B cell (primary cell): ENCODE results near the gene SGIP1. TPM values are rescaled to one million over a fixed set of nuclear protein-coding genes. Genes with fewer than 3 reads are reported as not detected.

Source experiments
- ATAC-seq: fragments of 200-7000 bp; cut with Tn5 transposase; one replicate; pipeline ENCODE4 v1.10.0; 2021; ENCODE audit warnings: low read depth, mild to moderate bottlenecking, moderate number of reproducible peaks, moderate library complexity
- CTCF ChIA-PET: fragments of 350-600 bp; sonication (Branson Sonifier 250); formaldehyde crosslinking; loops from one replicate; lab custom pipeline; 2021; ENCODE audit warnings: antibody characterized with exemption, inconsistent platforms; lab: Charles Lee
- POLR2A ChIA-PET: fragments of 350-600 bp; sonication (Branson Sonifier 250); formaldehyde crosslinking; loops from one replicate; lab custom pipeline; 2021; ENCODE audit warnings: antibody characterized with exemption; lab: Charles Lee
- DNase-seq: peaks from one replicate; pipeline ENCODE4 v3.0.0; 2013
- H2AFZ ChIP-seq: 2 replicates; pipeline ENCODE4 v1.6.1; 2012; ENCODE audit warnings: mild to moderate bottlenecking, low read depth, low read length; ENCODE audit not compliant: insufficient read depth, poor library complexity, severe bottlenecking
- H3K27ac ChIP-seq, 2 donors: 1 replicate in 1 of 2; 2 replicates in 1 of 2; pipeline ENCODE4 v1.5.1; 2012 to 2013; ENCODE audit warnings: low read length in 2 of 2, mild to moderate bottlenecking in 2 of 2, moderate library complexity in 1 of 2
- H3K27me3 ChIP-seq, 4 experiments: fragments of 200-600 bp in 1 of 4; sonication (generic) in 1 of 4; replicated peaks in 1 of 4; 1 replicate in 2 of 4; 2 replicates in 2 of 4; pipeline versions ENCODE4 v1.6.1 to v1.7.0; 2013 to 2016; ENCODE audit warnings: low read length in 3 of 4, mild to moderate bottlenecking in 2 of 4, mixed read lengths in 1 of 4, moderate library complexity in 1 of 4; ENCODE audit not compliant: insufficient read depth in 4 of 4, control insufficient read depth in 3 of 4; ENCODE audit errors: control extremely low read depth in 1 of 4
- H3K36me3 ChIP-seq, 2 experiments: replicated peaks in 1 of 2; 1 replicate in 1 of 2; 2 replicates in 1 of 2; pipeline versions ENCODE4 v1.6.1 to v1.7.1; 2013; ENCODE audit warnings: low read length in 1 of 2; ENCODE audit not compliant: insufficient read depth in 2 of 2, control insufficient read depth in 1 of 2; ENCODE audit errors: control extremely low read depth in 1 of 2, extremely low read depth in 1 of 2
- H3K4me1 ChIP-seq, 2 donors: fragments of 200-600 bp in 1 of 2; sonication (generic) in 1 of 2; 1 replicate in 1 of 2; 2 replicates in 1 of 2; pipeline versions ENCODE4 v1.5.1 to v1.6.1; 2013 to 2017; ENCODE audit warnings: low read length in 2 of 2; ENCODE audit not compliant: control insufficient read depth in 2 of 2, insufficient read depth in 2 of 2
- H3K4me2 ChIP-seq: replicated peaks from 2 replicates; pipeline ENCODE3; 2012; ENCODE audit warnings: mild to moderate bottlenecking, low read depth, low read length; ENCODE audit not compliant: poor library complexity, severe bottlenecking
- H3K4me3 ChIP-seq, 5 experiments: fragments of 200-600 bp in 1 of 5; sonication (generic) in 1 of 5; 1 replicate in 3 of 5; 2 replicates in 2 of 5; pipeline versions ENCODE4 v1.5.1 to v1.7.0; 2011 to 2016; ENCODE audit warnings: low read length in 4 of 5, mild to moderate bottlenecking in 4 of 5, low read depth in 2 of 5, control low read depth in 1 of 5, moderate library complexity in 1 of 5; ENCODE audit not compliant: insufficient read depth in 1 of 5; ENCODE audit errors: control extremely low read depth in 1 of 5, extremely low read depth in 1 of 5
- H3K79me2 ChIP-seq: fragments of 200-600 bp; sonication (generic); one replicate; pipeline ENCODE4 v1.6.0; 2016; ENCODE audit warnings: low read length; ENCODE audit not compliant: control insufficient read depth, insufficient read depth
- H3K9ac ChIP-seq: fragments of 200-600 bp; sonication (generic); 2 replicates; pipeline ENCODE4 v1.6.1; 2017; ENCODE audit warnings: mild to moderate bottlenecking, low read length, moderate library complexity
- H3K9me3 ChIP-seq, 3 donors: one replicate each; pipeline versions ENCODE4 v1.6.1 to v1.7.1; 2013; ENCODE audit warnings: low read length in 2 of 3; ENCODE audit not compliant: control insufficient read depth in 2 of 3, insufficient read depth in 1 of 3; ENCODE audit errors: control extremely low read depth in 1 of 3
- H4K20me1 ChIP-seq: 2 replicates; pipeline ENCODE4 v1.6.0; 2012; ENCODE audit warnings: mild to moderate bottlenecking, low read length; ENCODE audit not compliant: insufficient read depth, control insufficient read depth, poor library complexity, severe bottlenecking
- H3K27ac Mint-ChIP-seq: one replicate; pipeline ENCODE4 v1.8.0; 2021; ENCODE audit warnings: mixed read lengths
- H3K27me3 Mint-ChIP-seq: one replicate; pipeline ENCODE4 v1.8.0; 2021; ENCODE audit warnings: mixed read lengths
- H3K4me1 Mint-ChIP-seq: one replicate; pipeline ENCODE4 v1.8.0; 2021; ENCODE audit warnings: mixed read lengths
- H3K4me3 Mint-ChIP-seq: one replicate; pipeline ENCODE4 v1.8.0; 2021; ENCODE audit warnings: mixed read lengths
- H3K9me3 Mint-ChIP-seq: one replicate; pipeline ENCODE4 v1.8.0; 2022; ENCODE audit warnings: mixed read lengths; ENCODE audit not compliant: insufficient read depth
- EZH2 ChIP-seq: IDR thresholded peaks from 2 replicates; pipeline ENCODE4 v1.6.1; 2012; ENCODE audit warnings: borderline replicate concordance, low read depth, mild to moderate bottlenecking, moderate library complexity, low read length; ENCODE audit not compliant: insufficient read depth, poor library complexity, severe bottlenecking
- WGBS: methylation state at CpG from one replicate; pipeline ENCODE4 v1.1.5; 2013; ENCODE audit warnings: missing lambda C conversion rate; ENCODE audit not compliant: insufficient coverage; 5-methylcytosine and 5-hydroxymethylcytosine counted together
- intact Hi-C: fragments of 100-400 bp; cut with micrococcal nuclease; formaldehyde crosslinking; loops from one replicate; pipeline ENCODE4 v1.10.0; 2022
- polyA plus RNA-seq: library from polyadenylated mRNA; depleted of rRNA; stranded (reverse); fragments of >200 nt; gene quantifications from 2 replicates; pipeline ENCODE4 v1.2.3, GENCODE V29; 2012
- total RNA-seq, 2 donors: library from RNA; stranded (reverse); fragments of 120-200 nt in 1 of 2; gene quantifications; 1 replicate in 1 of 2; 2 replicates in 1 of 2; pipeline versions ENCODE4 v1.2.3 to v1.2.4, GENCODE V29; 2013 to 2022
- TF ChIP-seq, protein P1 (sequence below): fragments of 200-600 bp; IDR thresholded peaks from one replicate; pipeline ENCODE4 v1.8.0; 2022; ENCODE audit warnings: antibody characterized with exemption, mild to moderate bottlenecking

Gene SGIP1
- total and polyA plus RNA-seq, 2 donors (not counting 1 experiment from before 2014, with no cell fraction given) = not detected

DNA sequence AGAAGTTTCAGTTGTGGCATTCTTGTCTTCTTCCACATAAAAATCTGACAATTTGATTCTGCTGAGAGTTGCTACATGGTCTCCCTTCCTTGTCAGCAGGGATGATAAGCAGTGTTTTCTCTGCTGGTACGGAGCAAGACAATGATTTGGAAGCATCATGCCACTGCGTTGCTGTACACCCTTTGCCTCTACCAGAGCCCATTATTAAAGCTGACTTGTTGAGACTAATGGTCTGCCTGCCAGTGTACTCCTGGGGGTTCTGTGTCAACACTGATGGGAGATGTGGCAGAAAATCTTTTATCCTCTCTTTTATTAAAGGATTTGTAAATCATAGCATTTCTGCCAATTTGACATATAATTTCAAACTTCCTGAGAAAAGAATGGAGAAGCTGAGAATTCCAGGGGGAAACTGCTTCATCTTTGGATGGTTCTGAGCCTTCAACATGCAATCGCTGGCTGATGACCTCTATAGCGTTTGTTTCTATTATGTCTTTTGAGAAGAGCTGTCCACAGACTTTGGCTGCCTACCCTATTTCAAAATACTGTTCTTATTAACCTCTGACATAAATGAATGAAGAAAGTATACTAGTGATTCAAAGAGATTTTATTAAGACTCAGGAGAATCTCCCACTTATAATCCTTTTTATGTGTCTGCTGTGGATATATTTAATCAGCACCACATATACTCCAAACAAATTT, 170.4 kb downstream of the SGIP1 start:
- Histone ChIP-seq H3K4me3 (no peak overlapping the region), H3K9me3 (no peaks in the 10 kb centered on the region), H3K27ac (no peak overlapping the region), H3K27me3 (no peaks in the 10 kb centered on the region), H3K79me2 (no peaks in the 10 kb centered on the region), H3K4me2 (no peak overlapping the region), H4K20me1 (no peaks in the 10 kb centered on the region), H3K9ac (no peak overlapping the region), H3K4me1 (no peaks in the 10 kb centered on the region), H2AFZ (no peak overlapping the region), H3K36me3 (no peaks in the 10 kb centered on the region)
- DNase-seq (no peak), ATAC-seq (no peak)
- no peak overlapping the region for H3K4me3 Mint-ChIP-seq
- no peak overlapping the region for H3K27ac Mint-ChIP-seq
- intact Hi-C loops = no loop called here
- 100% methylated on average over 1 of the region's 4 CpGs for WGBS
- TF ChIP-seq EZH2 = no peak
- TF ChIP-seq, protein P1, sequence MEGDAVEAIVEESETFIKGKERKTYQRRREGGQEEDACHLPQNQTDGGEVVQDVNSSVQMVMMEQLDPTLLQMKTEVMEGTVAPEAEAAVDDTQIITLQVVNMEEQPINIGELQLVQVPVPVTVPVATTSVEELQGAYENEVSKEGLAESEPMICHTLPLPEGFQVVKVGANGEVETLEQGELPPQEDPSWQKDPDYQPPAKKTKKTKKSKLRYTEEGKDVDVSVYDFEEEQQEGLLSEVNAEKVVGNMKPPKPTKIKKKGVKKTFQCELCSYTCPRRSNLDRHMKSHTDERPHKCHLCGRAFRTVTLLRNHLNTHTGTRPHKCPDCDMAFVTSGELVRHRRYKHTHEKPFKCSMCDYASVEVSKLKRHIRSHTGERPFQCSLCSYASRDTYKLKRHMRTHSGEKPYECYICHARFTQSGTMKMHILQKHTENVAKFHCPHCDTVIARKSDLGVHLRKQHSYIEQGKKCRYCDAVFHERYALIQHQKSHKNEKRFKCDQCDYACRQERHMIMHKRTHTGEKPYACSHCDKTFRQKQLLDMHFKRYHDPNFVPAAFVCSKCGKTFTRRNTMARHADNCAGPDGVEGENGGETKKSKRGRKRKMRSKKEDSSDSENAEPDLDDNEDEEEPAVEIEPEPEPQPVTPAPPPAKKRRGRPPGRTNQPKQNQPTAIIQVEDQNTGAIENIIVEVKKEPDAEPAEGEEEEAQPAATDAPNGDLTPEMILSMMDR = no peak
- no peaks in the 10 kb centered on the region for H3K4me1 Mint-ChIP-seq
- H3K9me3 Mint-ChIP-seq = no peaks in the 10 kb centered on the region
- peaks cover 3% of the 10 kb centered on the region for H3K27me3 Mint-ChIP-seq
- ChIA-PET CTCF (no interaction called here), POLR2A (no interaction called here)

- Histone ChIP-seq H3K27ac (no peak overlapping the region), H3K36me3 (no peaks in the 10 kb centered on the region), H3K4me3 (no peak overlapping the region), H3K79me2 (no peaks in the 10 kb centered on the region), H3K9me3 (no peaks in the 10 kb centered on the region), H3K4me2 (no peak overlapping the region), H3K27me3 (no peaks in the 10 kb centered on the region), H3K4me1 (no peaks in the 10 kb centered on the region), H2AFZ (no peak overlapping the region), H4K20me1 (no peaks in the 10 kb centered on the region), H3K9ac (no peak overlapping the region)
- intact Hi-C loops = no loop called here
- 75% methylated on average over 2 of the region's 5 CpGs for WGBS
- TF ChIP-seq, protein P1 = no peak
- no peak for TF ChIP-seq EZH2
- H3K9me3 Mint-ChIP-seq = no peaks in the 10 kb centered on the region
- H3K27me3 Mint-ChIP-seq = peaks cover 3% of the 10 kb centered on the region
- CTCF ChIA-PET = no interaction called here
- H3K4me3 Mint-ChIP-seq = no peak overlapping the region
- POLR2A ChIA-PET = no interaction called here
- no peak for DNase-seq
- no peak overlapping the region for H3K27ac Mint-ChIP-seq
- no peaks in the 10 kb centered on the region for H3K4me1 Mint-ChIP-seq
- no peak for ATAC-seq
Measured at GRCh38 chr1:66705110-66705509, 171.2 kb downstream of the SGIP1 start.
